NCI-H2171 treated with DMSO at 0.1 percent for 48 hours (cell line): Measurements from ENCODE around the gene SDK1.

Experiments used
- DNase-seq: peaks from one replicate; lab custom pipeline; 2025; lab: John Stamatoyannopoulos, UW

Gene SDK1

GRCh38 chr7:3795781-3796180 lies 494.7 kb downstream of the SDK1 start:
- DNase-seq: no peak

GRCh38 chr7:3805151-3805550 lies 504.1 kb downstream of the SDK1 start:
- no peak for DNase-seq

GRCh38 chr7:3806516-3806915 lies 505.5 kb downstream of the SDK1 start:
- DNase-seq: no peak

- DNase-seq: no peak
These were observed 506.8 kb downstream of the SDK1 start for GRCh38 chr7:3807824-3808223.

- no peak for DNase-seq
These were observed 520.4 kb downstream of the SDK1 start for GRCh38 chr7:3821488-3821887.

GRCh38 chr7:3825491-3825890 lies 524.4 kb downstream of the SDK1 start:
- peak; percentile 71 for DNase-seq

GRCh38 chr7:3832199-3832598 lies 531.1 kb downstream of the SDK1 start:
- DNase-seq: no peak

- no peak for DNase-seq
These were observed 534.1 kb downstream of the SDK1 start for GRCh38 chr7:3835109-3835508.

- DNase-seq: no peak
These were observed 535.8 kb downstream of the SDK1 start for GRCh38 chr7:3836855-3837254.

GRCh38 chr7:3844540-3845151 lies 543.6 kb downstream of the SDK1 start:
- no peak for DNase-seq

GRCh38 chr7:3846738-3847137 lies 545.7 kb downstream of the SDK1 start:
- peak; percentile 9 for DNase-seq

- no peak for DNase-seq
These were observed 546.3 kb downstream of the SDK1 start for GRCh38 chr7:3847336-3847735.

GRCh38 chr7:3859431-3859830 lies 558.4 kb downstream of the SDK1 start:
- no peak for DNase-seq

- DNase-seq: no peak
These were observed 559.9 kb downstream of the SDK1 start for GRCh38 chr7:3860932-3861331.

GRCh38 chr7:3861386-3861785 lies 560.3 kb downstream of the SDK1 start:
- no peak for DNase-seq

- DNase-seq: no peak
These were observed 560.9 kb downstream of the SDK1 start for GRCh38 chr7:3861941-3862340.

GRCh38 chr7:3862774-3863173 lies 561.7 kb downstream of the SDK1 start:
- DNase-seq: no peak

GRCh38 chr7:3866277-3866676 lies 565.2 kb downstream of the SDK1 start:
- no peak for DNase-seq

GRCh38 chr7:3867863-3868262 lies 566.8 kb downstream of the SDK1 start:
- no peak for DNase-seq

GRCh38 chr7:3879355-3880075 lies 578.5 kb downstream of the SDK1 start:
- DNase-seq: peak; percentile 70

- DNase-seq: peak; percentile 93
These were observed 579.4 kb downstream of the SDK1 start for GRCh38 chr7:3880228-3880987.

- DNase-seq: no peak
These were observed 581.7 kb downstream of the SDK1 start for GRCh38 chr7:3882782-3883181.

- DNase-seq: no peak
These were observed 583.5 kb downstream of the SDK1 start for GRCh38 chr7:3884543-3884942.
